Stimulated activated CD8-positive, alpha-beta memory T cell treated with anti-CD3 and anti-CD28 coated beads, Interleukin-7, amount 100 ng/mL, for 1 hour (primary cell): ENCODE measurements around the gene ELF5.

Experiments used
- DNase-seq, 2 donors: peaks; one replicate each; pipeline ENCODE4 v3.0.0-alpha.2; 2020; ENCODE audit warnings: low read depth in 2 of 2

ELF5 gene

DNA sequence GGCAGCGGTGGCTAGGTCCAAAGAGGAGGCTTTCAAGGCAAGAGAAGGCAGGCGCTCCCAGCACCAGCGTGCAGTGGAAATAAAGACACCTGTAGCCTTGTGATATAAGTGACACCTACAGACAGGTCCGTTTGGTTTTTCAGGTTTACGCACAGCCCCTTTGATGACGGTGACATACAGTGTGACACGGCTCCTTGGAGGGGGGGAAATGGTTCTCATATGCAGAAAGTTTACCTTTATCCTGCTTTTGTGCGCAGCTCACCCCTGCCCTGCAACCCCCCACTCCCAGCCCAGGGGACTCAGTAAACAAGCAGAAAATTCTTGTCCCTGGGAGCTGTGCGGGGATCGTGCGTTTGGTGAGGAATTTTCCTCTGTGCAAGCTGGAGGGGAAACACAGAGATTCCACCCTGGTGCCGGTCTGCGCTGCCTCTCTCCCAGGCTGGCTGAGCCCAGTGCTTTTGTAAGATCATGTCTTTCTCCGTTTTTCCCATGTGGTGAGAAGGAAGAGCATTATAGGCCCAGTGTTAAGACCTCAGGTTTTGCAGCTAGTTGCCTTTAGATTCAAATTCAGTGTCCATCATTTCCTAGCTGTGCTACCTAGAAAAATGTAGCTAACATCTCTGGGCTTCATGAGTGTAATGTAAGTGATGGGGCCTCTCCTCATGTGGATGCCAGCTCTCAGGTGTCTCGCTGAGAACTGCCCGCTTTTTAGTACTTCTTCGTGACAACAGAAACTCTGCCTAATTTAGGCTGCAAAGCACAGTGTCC is at the start of gene ELF5:
TSS of gene ELF5 (minus strand) at position 113 of the 768 bp plus-strand sequence. CDS start 8,045 bp downstream, outside the sequence.
- no peak for DNase-seq

GRCh38 chr11:34562976-34563375 is 49.4 kb upstream of the ELF5 start:
- no peak for DNase-seq

GRCh38 chr11:34560511-34560910 is 46.9 kb upstream of the ELF5 start:
- DNase-seq: no peak

- no peak for DNase-seq
These were observed 45.1 kb upstream of the ELF5 start for GRCh38 chr11:34558673-34559072.

DNA sequence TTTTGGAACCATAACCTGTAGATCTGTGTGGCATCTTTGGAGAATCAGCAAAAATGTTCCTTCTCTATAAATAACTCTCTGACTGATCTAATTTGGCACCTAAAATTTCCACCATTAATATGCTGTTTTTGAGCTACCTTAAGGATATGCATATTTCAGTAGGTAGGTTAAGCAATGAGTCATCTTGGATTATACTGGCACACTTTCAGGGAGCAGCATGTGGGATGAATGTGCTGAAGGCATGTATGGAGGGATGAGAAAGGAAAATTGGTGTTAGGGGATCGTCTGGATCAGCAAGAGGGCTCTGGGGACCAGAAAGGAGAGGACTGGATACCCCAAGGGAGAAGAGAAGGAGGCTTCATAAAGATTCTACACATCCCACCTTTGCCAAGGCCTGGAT is 44.6 kb upstream of the ELF5 start:
- no peak for DNase-seq

- no peak for DNase-seq
These were observed 38.7 kb upstream of the ELF5 start for GRCh38 chr11:34552270-34552669.

DNA sequence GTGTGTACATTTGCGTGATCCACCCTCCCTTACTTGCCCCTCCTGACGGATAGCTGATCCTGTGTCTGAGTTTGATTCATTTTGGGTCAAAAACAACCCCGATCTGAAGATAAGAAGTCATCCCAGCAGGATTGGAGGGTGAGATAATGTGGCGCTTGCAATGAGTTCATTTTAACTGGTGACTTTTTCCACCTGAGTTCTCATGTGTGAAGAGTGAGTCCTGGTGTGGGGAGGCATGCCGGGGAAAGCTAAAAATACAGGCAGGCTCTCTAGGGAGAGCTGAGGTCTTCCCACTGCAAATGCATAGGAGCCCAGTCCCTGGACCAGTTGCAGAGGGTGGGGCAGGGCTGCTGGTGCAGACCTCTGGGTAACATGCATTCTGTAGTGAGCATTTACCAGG is 35.7 kb upstream of the ELF5 start:
- DNase-seq: no peak

- no peak for DNase-seq
These were observed 34.7 kb upstream of the ELF5 start for GRCh38 chr11:34548278-34548677.

DNA sequence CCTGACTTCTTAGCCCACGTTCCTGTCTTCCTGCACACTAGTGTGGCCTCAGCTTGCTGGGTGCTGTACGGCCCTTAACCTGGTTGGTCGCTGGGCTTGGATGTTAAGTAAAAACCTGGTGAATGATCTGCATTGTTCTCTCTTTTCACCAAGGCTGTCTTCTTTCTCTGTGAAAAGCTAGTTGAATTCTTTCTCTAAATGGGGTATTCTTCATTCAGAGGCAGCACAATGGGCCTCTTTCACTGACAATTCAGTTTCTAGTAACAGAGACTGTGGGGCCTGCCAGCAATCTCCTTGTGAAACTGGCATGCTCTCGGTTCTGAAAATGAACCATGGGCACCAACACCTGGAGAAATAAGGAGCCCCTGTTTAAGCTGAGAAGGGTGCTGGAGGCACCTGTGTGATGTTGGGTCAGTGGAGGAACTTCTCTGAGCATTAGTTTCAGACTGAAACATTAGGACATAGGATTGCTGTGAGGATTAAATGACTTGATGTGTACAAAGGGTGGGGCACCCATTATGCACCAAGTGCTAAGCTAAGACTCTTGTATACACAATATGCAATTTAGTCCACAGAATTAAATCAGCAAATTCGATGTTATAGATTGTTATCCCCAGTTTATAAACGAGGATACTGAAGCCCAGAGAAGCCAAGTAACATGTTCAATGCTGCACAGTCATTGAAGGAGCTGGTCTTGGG is 33.1 kb upstream of the ELF5 start:
- DNase-seq: no peak

DNA sequence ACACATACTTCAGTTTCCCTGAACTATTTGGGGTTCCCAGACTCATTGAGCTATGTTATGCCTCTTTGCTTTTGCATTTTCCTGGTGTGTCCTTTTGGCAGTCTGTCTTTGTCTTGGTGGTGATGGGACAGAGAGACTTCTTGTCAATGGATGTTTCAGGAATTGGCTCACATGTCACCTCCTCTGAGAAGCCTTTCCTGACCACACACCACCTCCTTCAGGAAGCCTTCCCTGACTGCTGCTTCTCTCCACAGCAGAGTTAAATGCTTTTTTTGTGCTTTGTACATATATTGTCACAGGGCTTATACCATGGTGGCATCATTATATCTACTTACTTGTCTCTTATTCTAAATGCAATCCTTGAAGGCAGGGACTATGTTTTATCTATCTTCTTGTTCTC is 28.5 kb upstream of the ELF5 start:
- DNase-seq: no peak

DNA sequence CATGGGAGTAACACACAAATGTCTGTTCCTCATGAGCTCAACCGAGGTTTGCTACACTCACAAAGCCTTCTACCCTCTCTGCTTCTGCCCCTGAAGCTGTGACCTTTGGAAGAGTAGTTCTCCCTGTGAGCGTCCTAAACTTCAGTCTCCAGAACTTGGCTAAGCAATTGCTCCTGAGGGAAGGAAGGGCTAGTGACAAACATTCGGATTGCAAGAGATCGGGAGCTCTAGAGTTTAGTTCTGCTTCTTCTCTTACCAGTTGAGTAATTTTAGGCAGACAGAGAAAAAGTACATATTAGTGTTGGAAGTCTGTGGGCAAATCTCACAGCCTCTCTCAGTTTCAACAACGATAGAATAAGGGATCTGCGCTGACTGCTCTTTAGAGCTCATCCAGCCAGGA is 27.3 kb upstream of the ELF5 start:
- no peak for DNase-seq

DNA sequence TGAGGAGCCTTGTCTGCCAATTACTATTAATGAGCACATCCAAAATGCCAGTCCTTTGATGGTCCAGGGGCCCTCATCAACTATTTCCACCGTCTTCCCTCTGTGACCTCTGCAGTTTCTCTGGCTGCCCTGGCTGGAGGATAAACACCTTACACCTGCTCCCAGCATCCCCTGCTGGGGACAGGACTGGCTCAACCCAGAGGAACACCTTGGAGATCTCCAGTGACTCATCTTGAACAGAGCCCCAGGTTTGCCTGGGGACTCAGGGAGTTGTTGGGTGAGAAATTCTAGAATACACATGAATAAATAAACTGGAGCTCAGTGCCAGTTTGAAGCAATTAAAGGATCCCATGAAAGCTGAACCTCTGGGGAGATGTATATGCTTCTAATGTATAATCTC is 24.0 kb upstream of the ELF5 start:
- DNase-seq: no peak

GRCh38 chr11:34536056-34536455 is 22.5 kb upstream of the ELF5 start:
- DNase-seq: no peak

GRCh38 chr11:34534826-34535225 is 21.2 kb upstream of the ELF5 start:
- no peak for DNase-seq

GRCh38 chr11:34531663-34532062 is 18.1 kb upstream of the ELF5 start:
- DNase-seq: no peak

DNA sequence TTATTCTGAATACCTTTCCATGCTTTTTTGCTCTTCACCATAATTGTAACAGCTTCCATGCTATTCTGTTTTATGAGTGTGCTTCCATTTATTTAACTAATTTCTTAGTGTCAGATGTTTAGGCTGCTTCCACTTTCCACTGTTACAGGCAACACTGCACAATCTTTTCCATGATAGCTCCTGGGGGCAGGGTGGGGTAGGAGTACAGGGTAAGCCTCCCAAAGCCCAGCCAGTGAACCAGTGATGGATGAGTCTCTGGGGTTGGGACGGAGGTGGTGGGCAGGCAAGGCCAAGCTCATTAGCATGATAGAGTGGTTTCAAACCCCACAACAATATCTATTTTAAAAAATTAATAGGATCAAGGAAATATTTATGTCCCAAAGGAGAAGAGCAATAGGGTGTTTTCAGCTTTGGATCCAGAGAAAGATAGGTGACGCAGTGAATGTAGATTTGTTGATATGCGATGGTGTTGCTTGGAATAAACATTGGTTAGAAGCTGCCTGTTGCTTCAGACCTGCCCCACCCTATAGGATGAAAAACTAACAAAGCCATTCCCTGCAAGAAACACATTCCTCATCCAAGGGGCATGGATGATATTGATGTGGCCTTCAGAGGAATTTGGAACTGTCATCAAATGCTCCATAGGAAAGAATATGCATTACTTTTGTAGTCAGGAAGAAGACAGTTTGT is 17.1 kb upstream of the ELF5 start:
- DNase-seq: no peak

- no peak for DNase-seq
These were observed 16.0 kb upstream of the ELF5 start for GRCh38 chr11:34529643-34530042.

DNA sequence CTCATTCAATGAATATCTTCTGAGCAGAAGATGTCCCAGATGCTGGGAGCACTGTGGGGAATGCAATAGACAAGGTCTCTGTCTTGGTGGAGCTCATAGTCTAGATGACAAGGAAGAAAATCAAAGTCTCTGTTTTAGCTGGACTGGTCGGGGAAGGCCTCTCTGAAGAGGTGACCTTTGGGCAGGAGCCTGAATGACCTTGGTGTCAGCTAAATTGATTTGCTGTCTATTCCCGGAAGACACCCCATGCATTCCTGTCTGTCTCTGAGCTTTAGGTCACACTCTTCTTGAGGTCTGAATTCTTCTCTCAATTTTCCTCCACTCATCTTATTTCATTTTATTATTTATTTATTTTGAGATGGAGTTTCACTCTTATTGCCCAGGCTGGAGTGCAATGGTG is 14.5 kb upstream of the ELF5 start:
- no peak for DNase-seq

DNA sequence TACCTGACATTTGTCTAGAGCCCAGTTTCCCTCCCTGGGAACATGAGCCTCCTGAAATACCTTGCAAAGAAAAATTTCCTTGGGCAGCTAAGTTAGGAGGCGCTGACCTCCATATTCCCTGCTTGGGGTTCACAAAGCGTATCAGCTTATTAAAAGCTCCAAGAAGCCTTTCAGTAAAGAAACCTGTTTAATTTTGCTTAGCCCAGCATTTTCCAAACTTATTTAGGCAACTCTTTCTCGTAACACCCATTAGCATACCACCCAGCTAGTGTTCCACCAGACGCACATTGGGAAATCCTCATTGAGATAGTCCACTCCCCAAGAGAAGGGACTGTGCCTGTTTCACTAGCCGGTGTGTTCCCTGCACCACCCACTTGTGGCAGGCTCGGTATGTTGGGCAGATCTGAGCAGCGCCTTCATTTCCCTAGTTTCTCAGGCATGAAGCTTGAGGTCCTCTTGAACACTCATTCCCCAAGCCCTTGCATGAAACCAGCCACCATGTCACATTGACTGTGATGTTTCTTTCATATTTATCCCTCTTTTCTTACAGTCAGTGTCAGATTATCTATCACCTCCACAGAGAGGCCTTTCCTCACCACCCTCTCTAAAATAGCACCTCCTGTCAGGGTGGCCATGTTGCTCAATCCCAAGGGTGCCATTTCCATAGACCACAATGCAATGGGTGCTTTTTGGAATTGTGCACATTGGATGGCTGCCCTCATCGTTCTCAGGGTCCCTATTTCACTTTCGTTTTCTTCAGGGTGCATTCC is 12.5 kb upstream of the ELF5 start:
- DNase-seq: no peak

- no peak for DNase-seq
These were observed 11.5 kb upstream of the ELF5 start for GRCh38 chr11:34525098-34525497.

- DNase-seq: no peak
These were observed 11.1 kb upstream of the ELF5 start for GRCh38 chr11:34524696-34525095.

GRCh38 chr11:34523053-34523452 is 9.5 kb upstream of the ELF5 start:
- no peak for DNase-seq
